Naive thymus-derived CD4-positive, alpha-beta T cell (primary cell): ENCODE measurements around the gene GPR4. TPM values are rescaled to one million over a fixed set of nuclear protein-coding genes. Genes with fewer than 3 reads are reported as not detected.

Experiments
- ATAC-seq: fragments of 150-1000 bp; cut with Tn5 transposase; 2 replicates; pipeline ENCODE4 v1.10.0; 2021; ENCODE audit warnings: mild to moderate bottlenecking, moderate library complexity
- CTCF ChIA-PET: fragments of 350-600 bp; sonication (Branson Sonifier 250); formaldehyde crosslinking; loops from one replicate; lab custom pipeline; 2021; ENCODE audit warnings: antibody characterized with exemption; lab: Charles Lee
- POLR2A ChIA-PET: fragments of 350-600 bp; sonication (Branson Sonifier 250); formaldehyde crosslinking; loops from one replicate; lab custom pipeline; 2021; ENCODE audit warnings: antibody characterized with exemption, inconsistent platforms; lab: Charles Lee
- DNase-seq, 9 donors: peaks; one replicate each; pipeline versions ENCODE4 v3.0.0 to v3.0.0-alpha.2; 2020 to 2022; ENCODE audit warnings: mixed read lengths in 1 of 9
- H3K27ac ChIP-seq: one replicate; pipeline ENCODE4 v1.7.0; 2013; ENCODE audit warnings: mild to moderate bottlenecking, low read depth, low read length, moderate library complexity
- H3K27me3 ChIP-seq, 2 donors: one replicate each; pipeline ENCODE4 v1.7.0; 2013; ENCODE audit warnings: low read length in 2 of 2, mild to moderate bottlenecking in 2 of 2, moderate library complexity in 2 of 2; ENCODE audit not compliant: control insufficient read depth in 2 of 2, insufficient read depth in 2 of 2
- H3K36me3 ChIP-seq, 3 experiments: 1 replicate in 2 of 3; 2 replicates in 1 of 3; pipeline ENCODE4 v1.7.0; 2013; ENCODE audit warnings: low read length in 3 of 3, mild to moderate bottlenecking in 3 of 3, moderate library complexity in 1 of 3; ENCODE audit not compliant: insufficient read depth in 3 of 3, control insufficient read depth in 2 of 3
- H3K4me1 ChIP-seq, 2 donors: one replicate each; pipeline ENCODE4 v1.7.0; 2013; ENCODE audit warnings: low read length in 2 of 2, mild to moderate bottlenecking in 2 of 2, moderate library complexity in 1 of 2; ENCODE audit not compliant: control insufficient read depth in 2 of 2, insufficient read depth in 2 of 2
- H3K4me3 ChIP-seq: 2 replicates; pipeline ENCODE4 v1.7.0; 2013; ENCODE audit warnings: mild to moderate bottlenecking, low read length
- H3K9me3 ChIP-seq, 3 experiments: 1 replicate in 2 of 3; 2 replicates in 1 of 3; pipeline ENCODE4 v1.7.0; 2013; ENCODE audit warnings: low read length in 3 of 3; ENCODE audit not compliant: control insufficient read depth in 2 of 3
- H3K27ac Mint-ChIP-seq, 9 donors: one replicate each; pipeline ENCODE4 v1.8.0; 2020 to 2022; ENCODE audit warnings: mixed read lengths in 9 of 9, mild to moderate bottlenecking in 8 of 9, moderate library complexity in 5 of 9, inconsistent platforms in 2 of 9
- H3K27me3 Mint-ChIP-seq, 5 donors: one replicate each; pipeline ENCODE4 v1.8.0; 2021 to 2022; ENCODE audit warnings: mixed read lengths in 5 of 5, mild to moderate bottlenecking in 1 of 5
- H3K36me3 Mint-ChIP-seq, 5 donors: one replicate each; pipeline ENCODE4 v1.8.0; 2020 to 2022; ENCODE audit warnings: mixed read lengths in 5 of 5, mild to moderate bottlenecking in 3 of 5, inconsistent platforms in 1 of 5
- H3K4me1 Mint-ChIP-seq, 7 donors: one replicate each; pipeline ENCODE4 v1.8.0; 2020 to 2022; ENCODE audit warnings: mixed read lengths in 7 of 7, mild to moderate bottlenecking in 3 of 7, inconsistent platforms in 1 of 7
- H3K4me3 Mint-ChIP-seq, 10 donors: one replicate each; pipeline ENCODE4 v1.8.0; 2020 to 2022; ENCODE audit warnings: mild to moderate bottlenecking in 10 of 10, mixed read lengths in 10 of 10, moderate library complexity in 6 of 10, inconsistent platforms in 2 of 10
- H3K9me3 Mint-ChIP-seq, 11 donors: one replicate each; pipeline ENCODE4 v1.8.0; 2020 to 2022; ENCODE audit warnings: mixed read lengths in 11 of 11, mild to moderate bottlenecking in 4 of 11, inconsistent platforms in 1 of 11, moderate library complexity in 1 of 11
- intact Hi-C, 2 donors: fragments of 100-400 bp; cut with micrococcal nuclease; formaldehyde crosslinking; loops; one replicate each; pipeline ENCODE4 v1.15.1; 2023
- polyA plus RNA-seq, 2 donors: library from polyadenylated mRNA; unstranded; fragments of 300-500 nt; fragmentation: Illumina TruSeq; gene quantifications; one replicate each; pipeline ENCODE4 v1.2.3, GENCODE V29; 2021
- total RNA-seq, 6 experiments: library from RNA in 5 of 6; stranded (reverse) in 5 of 6; gene quantifications; 1 replicate in 5 of 6; 2 replicates in 1 of 6; pipeline ENCODE4 v1.2.3 and lab custom pipeline; 2021 to 2026

Gene GPR4
- total and polyA plus RNA-seq, 7 experiments from 2014 or later: not detected

GRCh38 chr19:45587873-45588272 lies 14.1 kb downstream of the GPR4 start:
- ChIA-PET CTCF (no interaction called here), POLR2A (no interaction called here)
- Histone ChIP-seq H3K27me3 (no peaks in the 10 kb centered on the region), H3K27ac (no peak overlapping the region), H3K36me3 (no peaks in the 10 kb centered on the region), H3K4me3 (no peak overlapping the region), H3K4me1 (peaks cover 6 to 10% of the 10 kb centered on the region in 2 donors), H3K9me3 (no peaks in the 10 kb centered on the region)
- H3K4me1 Mint-ChIP-seq: peaks cover 5 to 26% (median 16%) of the 10 kb centered on the region in 7 donors
- H3K9me3 Mint-ChIP-seq: no peaks in the 10 kb centered on the region
- no peak overlapping the region for H3K27ac Mint-ChIP-seq
- ATAC-seq (no peak), DNase-seq (no peak)
- peaks cover 0 to 6% (median 0%) of the 10 kb centered on the region in 5 donors for H3K36me3 Mint-ChIP-seq
- no peak overlapping the region for H3K4me3 Mint-ChIP-seq
- peaks cover 16 to 40% (median 34%) of the 10 kb centered on the region in 5 donors for H3K27me3 Mint-ChIP-seq
- intact Hi-C loops: no loop called here

GRCh38 chr19:45585158-45585577 lies 16.8 kb downstream of the GPR4 start:
- H3K9me3 Mint-ChIP-seq: no peaks in the 10 kb centered on the region
- DNase-seq (no peak), ATAC-seq (no peak)
- Histone ChIP-seq H3K36me3 (peaks cover 0 to 8% (median 0%) of the 10 kb centered on the region in 3 experiments), H3K4me1 (peaks cover 6 to 10% of the 10 kb centered on the region in 2 donors), H3K9me3 (no peaks in the 10 kb centered on the region), H3K27ac (peak overlapping the region; percentile 99), H3K4me3 (peak overlapping the region; percentile 85), H3K27me3 (no peaks in the 10 kb centered on the region)
- ChIA-PET CTCF (interaction anchor here (1.0 kb wide), 1 partner anchor 58 kb away, joined by 3 read pairs; no protein-coding TSS in a partner anchor), POLR2A (interaction anchor here (1.0 to 1.1 kb wide), 2 partner anchors 46 to 89 kb away, joined by 3 read pairs; no protein-coding TSS in a partner anchor)
- peaks cover 12 to 15% (median 14%) of the 10 kb centered on the region in 5 donors for H3K27me3 Mint-ChIP-seq
- intact Hi-C loops: no loop called here
- H3K36me3 Mint-ChIP-seq: peaks cover 0 to 18% (median 0%) of the 10 kb centered on the region in 5 donors
- H3K4me1 Mint-ChIP-seq: peaks cover 0 to 28% (median 20%) of the 10 kb centered on the region in 7 donors
- peak overlapping the region; percentile 90 to 99 (median 94) for H3K4me3 Mint-ChIP-seq
- peak overlapping the region; percentile 97 to 100 (median 99) for H3K27ac Mint-ChIP-seq

GRCh38 chr19:45584332-45585157 lies 17.5 kb downstream of the GPR4 start, which contains the start of gene OPA3:
OPA3 (minus strand) TSS chr19:45584802; CDS start chr19:45584764, 38 bp downstream.
- POLR2A ChIA-PET: interaction anchor here (1.0 to 1.1 kb wide), 3 partner anchors 46 to 89 kb away, joined by 3 read pairs; no protein-coding TSS in a partner anchor
- H3K4me1 Mint-ChIP-seq: peaks cover 0 to 28% (median 20%) of the 10 kb centered on the region in 7 donors
- Histone ChIP-seq H3K4me3 (peak within 1 kb of the TSS; percentile 85), H3K27me3 (no peaks in the 10 kb centered on the region), H3K4me1 (peaks cover 6 to 10% of the 10 kb centered on the region in 2 donors), H3K27ac (peak within 1 kb of the TSS; percentile 99), H3K9me3 (no peaks in the 10 kb centered on the region), H3K36me3 (peaks cover 0 to 8% (median 0%) of the 10 kb centered on the region in 3 experiments)
- H3K36me3 Mint-ChIP-seq: peaks cover 0 to 18% (median 0%) of the 10 kb centered on the region in 5 donors
- DNase-seq (peak; percentile 88 to 100 (median 99)), ATAC-seq (peak; percentile 92)
- H3K27ac Mint-ChIP-seq: peak within 1 kb of the TSS; percentile 97 to 100 (median 99)
- intact Hi-C loops: loop anchor here (1.0 to 5.0 kb wide), 21 partner anchors 20 to 406 kb away; partner anchors contain the start of genes BLOC1S3 (in 2 of the 2), PPP1R13L (in 2 of the 2), QPCTL (in 2 of the 2) and SYMPK (in 2 of the 2)
- H3K4me3 Mint-ChIP-seq: peak within 1 kb of the TSS; percentile 90 to 99 (median 94)
- no peaks in the 10 kb centered on the region for H3K9me3 Mint-ChIP-seq
- peaks cover 5 to 9% (median 7%) of the 10 kb centered on the region in 5 donors for H3K27me3 Mint-ChIP-seq
- CTCF ChIA-PET: interaction anchor here (1.0 to 1.3 kb wide), 3 partner anchors 57 to 99 kb away, joined by 3 read pairs; no protein-coding TSS in a partner anchor

GRCh38 chr19:45581576-45581975 lies 20.4 kb downstream of the GPR4 start:
- DNase-seq: no peak
- H3K4me3 ChIP-seq: no peak overlapping the region
- Mint-ChIP-seq H3K9me3 (no peaks in the 10 kb centered on the region), H3K27ac (peak overlapping the region in 4 of 9 donors; percentile 38 to 70 (median 54)), H3K36me3 (peaks cover 0 to 18% (median 4%) of the 10 kb centered on the region in 5 donors), H3K4me3 (peak overlapping the region in 5 of 10 donors; percentile 13 to 68 (median 54)), H3K4me1 (peaks cover 6 to 44% (median 33%) of the 10 kb centered on the region in 7 donors), H3K27me3 (peaks cover 0 to 2% (median 0%) of the 10 kb centered on the region in 5 donors)
- intact Hi-C loops: loop anchor here in 1 of 2 donors (5.0 kb wide), 1 partner anchor 159 kb away; the partner anchor contains the start of gene ERCC1
- no peak for ATAC-seq
- no peaks in the 10 kb centered on the region for H3K27me3 ChIP-seq
- POLR2A ChIA-PET: interaction anchor here (0.6 kb wide), 2 partner anchors 52 to 102 kb away, joined by 3 to 4 read pairs; no protein-coding TSS in a partner anchor
- H3K9me3 ChIP-seq: no peaks in the 10 kb centered on the region
- CTCF ChIA-PET: no interaction called here
- H3K36me3 ChIP-seq: peaks cover 0 to 8% (median 0%) of the 10 kb centered on the region in 3 experiments
- H3K4me1 ChIP-seq: peaks cover 6 to 10% of the 10 kb centered on the region in 2 donors
- H3K27ac ChIP-seq: no peak overlapping the region

- peaks cover 0 to 18% (median 4%) of the 10 kb centered on the region in 5 donors for H3K36me3 Mint-ChIP-seq
These were observed 23.2 kb downstream of the GPR4 start for GRCh38 chr19:45578861-45579260.

More at GRCh38 chr19:45578861-45579260, 23.2 kb downstream of the GPR4 start:
- POLR2A ChIA-PET: no interaction called here
- Histone ChIP-seq H3K9me3 (no peaks in the 10 kb centered on the region), H3K36me3 (peaks cover 0 to 8% (median 0%) of the 10 kb centered on the region in 3 experiments), H3K4me1 (peaks cover 0 to 3% of the 10 kb centered on the region in 2 donors), H3K27ac (no peak overlapping the region), H3K4me3 (no peak overlapping the region), H3K27me3 (no peaks in the 10 kb centered on the region)
- no peak for ATAC-seq
- intact Hi-C loops: no loop called here
- CTCF ChIA-PET: no interaction called here
- peak overlapping the region in 2 of 9 donors; percentile 68 to 73 for H3K27ac Mint-ChIP-seq
- no peak overlapping the region for H3K4me3 Mint-ChIP-seq
- H3K9me3 Mint-ChIP-seq: no peaks in the 10 kb centered on the region
- peaks cover 6 to 32% (median 25%) of the 10 kb centered on the region in 7 donors for H3K4me1 Mint-ChIP-seq
- no peaks in the 10 kb centered on the region for H3K27me3 Mint-ChIP-seq
- no peak for DNase-seq
